NCI-H2227 treated with DMSO at 0.1 percent for 48 hours (cell line): ENCODE measurements around the gene BTBD3.

Experiments used
- DNase-seq: peaks from one replicate; lab custom pipeline; 2025; lab: John Stamatoyannopoulos, UW

Gene BTBD3

GRCh38 chr20:11918391-11918845 lies 725 bp downstream of the BTBD3 start:
- no peak for DNase-seq

- no peak for DNase-seq
These were observed 1.3 kb downstream of the BTBD3 start for GRCh38 chr20:11918981-11919380.

DNA sequence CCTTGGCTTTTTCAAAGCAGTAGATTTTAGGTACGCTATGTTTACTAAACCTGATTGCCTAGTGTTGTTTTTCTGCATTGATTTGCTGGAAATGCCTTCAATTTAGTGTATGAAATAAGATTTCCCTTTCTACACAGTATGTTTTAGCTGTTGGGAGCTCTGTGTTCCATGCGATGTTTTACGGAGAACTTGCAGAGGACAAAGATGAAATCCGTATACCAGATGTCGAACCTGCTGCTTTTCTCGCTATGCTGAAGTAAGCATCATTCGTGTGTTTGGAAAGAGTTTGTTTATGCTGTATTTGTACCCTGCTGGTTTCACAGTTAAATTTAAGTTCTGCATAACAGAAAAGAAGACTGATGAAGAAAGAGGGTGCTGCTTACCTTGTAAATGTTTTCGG lies 1.9 kb downstream of the BTBD3 start:
- no peak for DNase-seq

GRCh38 chr20:11920083-11920482 lies 2.4 kb downstream of the BTBD3 start:
- no peak for DNase-seq

DNA sequence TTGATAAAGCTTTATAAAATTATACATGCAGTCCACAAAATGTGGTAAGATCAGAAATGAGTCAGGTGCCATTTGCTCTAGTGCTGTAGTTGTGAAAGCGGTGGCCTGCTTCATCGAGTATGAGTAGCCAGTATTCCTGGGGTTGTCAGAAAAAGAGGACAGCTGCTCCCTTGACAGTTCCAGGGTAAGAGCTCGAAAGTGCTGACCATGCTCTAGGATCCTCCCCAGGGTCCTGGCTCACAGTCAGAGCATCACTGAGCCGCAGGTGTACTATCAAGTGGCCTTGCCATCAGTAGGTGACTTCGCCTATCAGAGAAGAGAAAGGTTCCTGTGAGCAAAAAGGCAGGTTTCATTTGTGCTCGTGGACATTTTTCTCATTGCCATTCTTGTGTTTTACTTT lies 3.6 kb downstream of the BTBD3 start:
- no peak for DNase-seq

DNA sequence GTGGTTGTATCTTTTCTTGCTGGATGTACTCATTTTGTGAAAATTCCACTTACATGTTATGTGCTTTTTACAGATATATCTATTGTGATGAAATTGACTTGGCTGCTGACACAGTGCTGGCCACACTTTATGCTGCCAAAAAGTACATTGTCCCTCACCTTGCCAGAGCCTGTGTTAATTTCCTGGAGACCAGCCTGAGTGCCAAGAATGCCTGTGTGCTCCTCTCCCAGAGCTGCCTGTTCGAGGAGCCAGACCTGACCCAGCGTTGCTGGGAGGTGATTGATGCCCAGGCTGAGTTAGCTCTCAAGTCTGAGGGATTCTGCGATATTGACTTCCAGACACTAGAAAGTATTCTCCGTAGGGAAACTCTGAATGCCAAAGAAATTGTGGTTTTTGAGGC lies 4.9 kb downstream of the BTBD3 start:
- DNase-seq: no peak

DNA sequence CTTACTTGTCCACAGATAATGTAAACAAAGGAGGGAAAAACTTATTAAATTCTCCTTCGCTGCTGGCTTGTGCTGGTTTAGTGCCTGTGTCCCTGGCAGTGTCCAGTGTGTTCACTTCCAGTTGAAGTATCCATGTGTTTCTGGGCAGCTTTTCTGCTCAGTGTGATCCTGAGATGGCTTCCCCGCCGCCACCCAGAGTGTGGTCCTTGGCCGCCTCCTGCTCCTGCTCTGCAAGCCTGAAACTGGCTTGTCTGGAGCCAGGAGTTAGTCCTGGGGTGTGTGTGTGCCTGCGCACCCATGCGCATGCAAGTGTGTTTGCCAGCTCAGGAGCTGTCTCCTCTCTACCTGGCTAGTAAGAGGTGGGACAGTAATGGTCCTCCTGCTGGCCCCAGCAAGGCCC lies 7.2 kb downstream of the BTBD3 start:
- DNase-seq: no peak

DNA sequence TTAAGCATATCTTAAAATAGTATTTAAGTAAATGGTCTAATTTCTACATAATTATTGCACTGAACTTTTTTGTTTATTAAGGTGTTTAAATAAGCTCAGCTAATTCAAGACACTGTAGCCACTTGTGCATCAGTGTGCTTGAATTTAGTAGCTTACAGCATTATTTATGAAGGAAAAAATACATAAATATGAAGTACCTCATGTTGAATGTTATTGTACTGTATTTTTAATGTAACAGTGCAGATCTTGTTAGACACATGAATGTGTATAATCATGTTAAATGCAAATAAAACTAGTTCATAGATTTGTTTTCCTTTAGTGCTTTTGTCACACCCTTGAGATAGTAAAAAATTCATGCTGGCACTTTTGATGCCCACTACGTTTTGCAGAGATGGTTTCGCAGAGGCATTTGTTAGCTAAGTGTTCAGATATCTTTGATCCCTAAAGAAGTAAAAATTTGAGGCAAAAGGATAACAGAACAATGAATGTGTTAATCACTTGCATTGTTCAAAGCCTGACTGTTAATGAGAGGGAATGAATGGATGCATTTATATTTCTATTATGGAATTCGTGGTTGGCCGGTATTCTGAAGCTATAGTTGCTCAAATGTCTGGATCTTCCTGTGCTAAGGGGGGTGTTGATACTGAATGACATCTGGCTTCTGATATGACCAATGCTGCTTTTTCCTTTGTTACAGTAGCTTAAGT lies 8.8 kb downstream of the BTBD3 start:
- DNase-seq: no peak

DNA sequence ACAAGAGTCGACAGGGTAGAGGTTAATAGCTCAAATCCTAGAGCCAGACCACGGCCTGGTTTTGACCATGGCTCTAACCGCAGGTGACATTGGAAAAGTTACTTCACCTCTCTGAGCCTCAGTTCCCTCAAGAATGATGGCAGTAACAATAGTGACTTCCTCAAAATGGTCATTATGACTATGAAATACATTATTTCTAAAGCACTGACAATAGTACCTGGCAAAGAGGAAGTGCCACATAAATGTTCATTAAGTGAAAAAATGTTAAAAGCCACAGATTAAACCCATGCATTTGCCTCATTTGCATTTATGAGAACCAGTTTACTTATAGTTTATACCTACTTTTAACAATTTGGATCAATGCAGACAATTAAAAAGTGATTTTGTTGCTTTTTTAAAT lies 12.3 kb downstream of the BTBD3 start:
- no peak for DNase-seq

DNA sequence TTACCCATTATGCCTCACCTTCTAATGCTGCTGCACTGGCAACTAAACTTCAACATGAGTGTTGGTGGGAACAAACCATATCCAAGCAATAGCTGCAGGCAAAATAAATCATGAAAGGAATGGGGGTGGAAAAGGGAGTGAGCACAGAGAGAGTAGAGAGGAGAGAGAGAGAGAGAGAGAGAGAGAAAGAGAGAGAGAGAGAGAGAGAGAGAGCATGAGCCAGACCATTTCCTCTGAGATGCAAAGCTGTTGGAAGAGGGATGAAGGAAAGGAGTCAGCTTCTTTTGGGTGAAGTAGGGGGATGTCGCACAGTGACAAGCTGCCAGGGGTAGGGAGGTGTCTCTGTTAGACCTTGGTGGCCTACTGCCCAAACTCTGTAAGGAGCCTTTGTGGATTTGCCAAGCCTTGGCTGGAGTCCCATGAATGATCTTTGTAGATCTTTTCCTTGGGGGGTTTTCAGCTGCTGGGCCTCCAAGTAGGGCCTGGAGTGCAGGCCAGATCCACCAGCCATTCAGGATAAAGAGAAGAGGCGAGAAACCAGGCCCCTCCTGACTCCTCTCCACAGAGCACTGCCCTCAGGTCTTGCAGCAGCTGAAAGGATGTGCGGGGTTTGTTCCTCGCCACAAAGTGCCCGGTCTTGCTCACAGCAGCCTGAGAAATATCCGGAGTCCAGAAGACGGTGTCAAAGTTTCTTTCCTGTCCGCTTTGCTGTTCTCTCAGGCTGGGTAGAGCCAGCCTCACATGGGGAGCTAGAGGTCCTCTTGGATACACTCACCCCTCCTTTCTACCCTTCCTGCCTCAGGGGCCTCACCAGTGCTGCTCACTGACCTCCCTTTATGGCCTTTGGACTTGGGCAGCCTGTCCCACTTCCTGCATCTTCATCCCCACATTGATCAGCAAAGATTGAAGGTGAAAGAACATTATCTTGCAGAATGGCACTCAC lies 17.8 kb downstream of the BTBD3 start:
- no peak for DNase-seq

DNA sequence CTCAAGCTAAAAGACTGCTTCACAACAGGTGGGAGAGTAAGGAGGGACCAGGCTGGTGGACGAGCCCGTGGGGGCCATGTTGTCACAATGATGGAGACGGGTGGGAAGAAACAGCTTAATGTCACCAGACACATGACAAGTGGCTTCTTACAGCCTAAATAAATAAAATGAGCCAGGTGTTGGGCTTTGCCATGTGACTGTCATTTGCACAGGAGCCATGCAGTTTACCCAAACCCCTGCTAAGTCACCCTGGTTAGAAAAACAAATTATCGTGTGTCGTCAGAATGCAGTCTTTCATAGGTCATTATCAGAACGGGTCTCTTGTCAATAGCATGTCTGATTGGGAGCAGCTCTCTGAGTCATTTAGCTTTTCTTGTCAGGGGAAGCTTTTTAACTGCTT lies 18.5 kb downstream of the BTBD3 start:
- DNase-seq: peak; percentile 63

DNA sequence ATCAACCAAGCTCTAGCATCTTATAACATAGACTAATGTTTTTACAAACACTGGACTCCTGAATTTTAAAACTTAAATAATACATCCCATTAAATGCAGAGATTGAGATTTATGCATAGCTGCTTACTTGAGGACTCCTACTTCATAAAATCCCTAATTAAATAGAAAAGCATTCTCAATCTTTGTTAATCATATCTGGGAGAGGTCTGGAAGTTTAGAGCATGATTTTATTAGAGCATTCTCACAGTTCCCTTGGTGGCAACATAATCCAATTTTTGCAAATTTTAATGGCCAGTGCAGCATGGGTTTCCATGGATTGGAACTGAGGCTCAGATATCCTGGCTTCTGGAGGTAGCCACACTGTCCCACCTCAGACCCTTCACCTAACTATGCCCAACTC lies 19.5 kb downstream of the BTBD3 start:
- no peak for DNase-seq

DNA sequence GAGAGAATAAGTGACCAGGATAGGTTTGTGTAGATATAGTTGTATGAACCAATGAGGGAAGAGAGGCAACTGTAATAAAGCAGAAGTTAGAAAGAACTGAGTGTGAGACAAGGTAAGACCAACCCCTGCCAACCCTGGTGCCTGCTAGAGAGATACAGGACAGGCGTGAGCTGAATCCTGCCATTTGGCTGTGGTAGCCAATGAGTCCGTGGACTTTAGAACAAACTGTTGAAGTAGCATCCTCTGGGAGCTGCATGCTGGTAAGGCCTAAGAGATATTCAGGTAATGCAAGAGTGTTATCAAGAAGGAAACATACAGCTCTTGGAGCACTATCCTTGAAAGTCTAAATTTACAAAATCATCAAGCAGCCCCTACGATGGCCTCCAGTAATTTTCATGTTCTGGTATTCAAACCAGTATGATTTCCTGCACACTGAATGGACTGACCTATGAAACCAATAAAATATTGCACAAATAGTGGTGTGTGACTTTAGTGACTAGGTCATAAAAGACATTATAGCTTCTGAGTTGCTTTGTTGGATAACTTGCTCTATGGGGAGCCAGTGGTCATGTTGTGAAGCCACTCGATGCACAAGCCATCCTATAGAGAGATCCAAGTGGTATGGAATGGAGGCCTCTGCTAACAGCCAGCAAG lies 24.0 kb downstream of the BTBD3 start:
- no peak for DNase-seq

GRCh38 chr20:11943778-11944177 lies 26.1 kb downstream of the BTBD3 start:
- no peak for DNase-seq

DNA sequence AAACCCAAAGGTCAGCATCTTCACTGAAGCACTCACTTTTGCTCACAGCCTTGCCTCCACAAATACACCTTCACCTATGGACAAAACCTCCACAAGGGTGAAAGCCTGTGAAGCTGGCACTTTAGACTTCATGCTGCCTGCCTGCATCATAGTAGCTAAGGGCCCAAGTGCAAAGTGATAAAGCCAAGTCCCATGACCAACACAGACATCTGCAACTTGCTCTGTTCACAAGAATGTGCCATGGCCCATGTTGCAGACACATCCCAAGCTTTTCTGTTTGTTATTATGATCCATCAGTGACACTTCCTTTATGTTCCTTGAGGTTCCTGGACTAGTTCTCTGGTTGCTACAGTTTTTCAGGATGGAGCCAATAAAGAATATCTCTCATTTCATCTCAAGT lies 31.1 kb downstream of the BTBD3 start:
- no peak for DNase-seq

- no peak for DNase-seq
These were observed 32.0 kb downstream of the BTBD3 start for GRCh38 chr20:11949711-11950110.

DNA sequence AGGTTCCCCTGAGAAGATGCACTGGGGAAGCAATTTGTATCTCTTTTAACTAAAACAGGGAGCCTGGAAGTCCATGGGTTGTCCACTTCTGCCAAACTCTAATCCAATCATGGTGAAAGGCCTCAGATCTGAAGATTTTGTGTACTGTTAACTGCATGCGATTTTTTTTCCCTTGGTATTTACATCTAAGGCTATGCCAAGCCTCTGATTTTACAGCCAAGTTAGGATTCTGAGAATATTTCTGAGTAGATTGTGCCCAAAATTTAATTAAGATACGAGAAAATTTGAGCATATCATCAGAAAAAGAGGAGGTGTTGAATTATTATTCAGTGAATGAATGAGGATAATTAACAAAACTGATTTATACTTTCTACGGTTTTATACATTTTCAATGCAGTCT lies 34.0 kb downstream of the BTBD3 start:
- no peak for DNase-seq

- DNase-seq: no peak
These were observed 34.9 kb downstream of the BTBD3 start for GRCh38 chr20:11952639-11953038.

- DNase-seq: no peak
These were observed 40.2 kb downstream of the BTBD3 start for GRCh38 chr20:11957911-11958310.

DNA sequence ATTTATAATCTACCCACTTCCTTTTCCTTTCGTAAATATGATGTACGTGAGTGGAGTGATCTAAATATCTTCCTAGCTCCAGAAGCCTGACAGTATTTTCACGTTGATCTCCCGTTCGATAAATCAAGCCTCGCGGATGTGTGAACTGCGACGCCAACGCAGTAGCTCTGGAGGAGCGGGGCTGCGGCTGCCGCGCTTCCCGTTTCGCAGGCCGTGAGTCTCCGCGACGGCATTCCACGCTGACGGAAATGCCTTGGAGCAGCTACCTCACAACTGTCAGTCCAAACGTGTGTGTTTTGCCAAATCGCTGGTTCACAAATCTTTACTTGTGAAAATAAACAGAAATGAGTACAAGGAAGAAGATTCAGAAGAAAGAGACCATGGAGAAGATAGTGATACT lies 41.2 kb downstream of the BTBD3 start:
- DNase-seq: no peak

GRCh38 chr20:11965602-11966001 lies 47.9 kb downstream of the BTBD3 start:
- no peak for DNase-seq

DNA sequence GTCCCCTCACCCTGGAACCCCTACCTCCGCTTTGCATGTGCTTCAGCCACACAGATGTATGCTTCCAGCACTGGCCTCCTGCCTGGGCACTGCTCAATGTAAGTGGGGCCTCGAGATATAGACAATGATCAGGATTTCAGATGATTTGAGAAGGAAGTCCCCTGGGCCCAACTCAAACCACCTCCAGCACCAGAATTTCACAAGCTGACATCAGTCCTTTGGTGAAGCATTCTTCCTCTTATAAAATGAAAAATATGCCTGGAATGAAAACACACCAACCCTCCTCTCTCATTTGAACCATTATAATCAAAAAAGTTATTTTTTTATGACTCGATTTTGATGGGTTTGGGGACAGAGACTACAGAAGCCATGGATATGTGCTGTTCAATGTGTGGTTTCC lies 48.5 kb downstream of the BTBD3 start:
- DNase-seq: no peak
